GM23338 (cell line): ENCODE results near the gene PIBF1.

Experiments
- CREB1 ChIP-seq: fragments of 250-450 bp; sonication (Bioruptor Pico); IDR thresholded peaks from 2 replicates; pipeline ENCODE4 v1.5.0; 2020; ENCODE audit warnings: low read depth, mild to moderate bottlenecking, moderate library complexity
- EZH2 ChIP-seq: fragments of 200-600 bp; sonication (generic); IDR thresholded peaks from one replicate; pipeline ENCODE4 v1.8.0; 2017; ENCODE audit warnings: antibody characterized with exemption, mild to moderate bottlenecking, low read depth; ENCODE audit not compliant: unreplicated experiment
- POLR2AphosphoS5 ChIP-seq: IDR thresholded peaks from 2 replicates; pipeline ENCODE4 v1.6.1; 2016; ENCODE audit warnings: antibody characterized with exemption, low read depth
- REST ChIP-seq: IDR thresholded peaks from one replicate; pipeline ENCODE4 v1.6.1; 2018; ENCODE audit warnings: antibody characterized with exemption; ENCODE audit not compliant: unreplicated experiment
- STAT1 ChIP-seq: IDR thresholded peaks from one replicate; pipeline ENCODE4 v1.6.1; 2016; ENCODE audit warnings: antibody characterized with exemption; ENCODE audit not compliant: unreplicated experiment
- TF ChIP-seq, protein P1 (sequence below), 2 experiments: fragments of 200-600 bp in 1 of 2; sonication (generic) in 1 of 2; conservative IDR thresholded peaks; 2 replicates each; pipeline versions ENCODE4 v1.5.1 to v1.6.1; 2016 to 2017; ENCODE audit warnings: antibody characterized with exemption in 2 of 2, low read depth in 2 of 2, mild to moderate bottlenecking in 2 of 2, moderate library complexity in 1 of 2

DNA sequence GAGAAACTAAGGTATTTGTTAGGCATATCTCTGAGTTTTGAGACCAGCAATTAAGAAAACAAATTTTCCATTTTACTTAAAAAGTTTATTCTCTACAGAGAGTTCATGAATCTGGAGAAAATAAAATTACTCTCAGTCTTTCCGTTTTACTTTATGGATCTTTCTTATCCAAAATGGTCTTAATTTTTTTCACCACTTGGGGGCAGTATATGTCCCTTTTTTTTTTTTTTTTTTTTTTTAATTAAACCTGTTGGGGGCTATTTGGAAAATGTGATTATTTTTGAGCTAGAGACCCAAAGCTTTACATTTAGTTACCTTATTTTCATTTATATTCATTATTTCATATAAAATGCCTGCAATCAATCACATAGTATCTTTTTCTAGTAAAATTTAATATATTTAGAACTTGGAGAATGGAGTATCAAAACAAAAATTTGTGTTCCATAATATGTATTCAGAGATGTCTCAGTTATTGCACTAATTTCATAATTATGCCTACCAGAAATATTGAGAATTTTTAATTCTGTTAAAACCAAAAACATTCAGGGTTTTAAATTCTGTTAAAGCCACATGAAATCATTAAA is 27.1 kb downstream of the PIBF1 start:
- TF ChIP-seq, protein P1, sequence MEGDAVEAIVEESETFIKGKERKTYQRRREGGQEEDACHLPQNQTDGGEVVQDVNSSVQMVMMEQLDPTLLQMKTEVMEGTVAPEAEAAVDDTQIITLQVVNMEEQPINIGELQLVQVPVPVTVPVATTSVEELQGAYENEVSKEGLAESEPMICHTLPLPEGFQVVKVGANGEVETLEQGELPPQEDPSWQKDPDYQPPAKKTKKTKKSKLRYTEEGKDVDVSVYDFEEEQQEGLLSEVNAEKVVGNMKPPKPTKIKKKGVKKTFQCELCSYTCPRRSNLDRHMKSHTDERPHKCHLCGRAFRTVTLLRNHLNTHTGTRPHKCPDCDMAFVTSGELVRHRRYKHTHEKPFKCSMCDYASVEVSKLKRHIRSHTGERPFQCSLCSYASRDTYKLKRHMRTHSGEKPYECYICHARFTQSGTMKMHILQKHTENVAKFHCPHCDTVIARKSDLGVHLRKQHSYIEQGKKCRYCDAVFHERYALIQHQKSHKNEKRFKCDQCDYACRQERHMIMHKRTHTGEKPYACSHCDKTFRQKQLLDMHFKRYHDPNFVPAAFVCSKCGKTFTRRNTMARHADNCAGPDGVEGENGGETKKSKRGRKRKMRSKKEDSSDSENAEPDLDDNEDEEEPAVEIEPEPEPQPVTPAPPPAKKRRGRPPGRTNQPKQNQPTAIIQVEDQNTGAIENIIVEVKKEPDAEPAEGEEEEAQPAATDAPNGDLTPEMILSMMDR (conservative IDR thresholded peaks at IDR 0.05; ENCODE audit: low read depth in 2 of 2), result peak in 1 of 2 experiments; percentile 79; a peak in 3 of 4 replicates
- TF ChIP-seq CREB1 (CRISPR knock-in tag), result no peak
- TF ChIP-seq REST, result no peak
- no peak for TF ChIP-seq STAT1
- TF ChIP-seq POLR2AphosphoS5, result no peak
- TF ChIP-seq EZH2, result no peak
